Endometrial microvascular endothelial cells (primary cell): Measurements from ENCODE around the gene NR3C1. TPM values are rescaled to one million over a fixed set of nuclear protein-coding genes. Genes with fewer than 3 reads are reported as not detected.

Experiments used
- in situ Hi-C: cut with HindIII; loops from 2 replicates; pipeline ENCODE4 v1.10.0; 2017; ENCODE audit warnings: low sequenced_read_pairs, low pct_unique_long_range_greater_than_20kb; ENCODE audit errors: inconsistent ontology term
- total RNA-seq: library from RNA; depleted of rRNA; stranded (reverse); fragments of >200 nt; gene quantifications from one replicate; pipeline ENCODE4 v1.2.3, GENCODE V29; 2015; ENCODE audit errors: inconsistent ontology term

The NR3C1 gene
- total RNA-seq: 25.9 TPM

DNA sequence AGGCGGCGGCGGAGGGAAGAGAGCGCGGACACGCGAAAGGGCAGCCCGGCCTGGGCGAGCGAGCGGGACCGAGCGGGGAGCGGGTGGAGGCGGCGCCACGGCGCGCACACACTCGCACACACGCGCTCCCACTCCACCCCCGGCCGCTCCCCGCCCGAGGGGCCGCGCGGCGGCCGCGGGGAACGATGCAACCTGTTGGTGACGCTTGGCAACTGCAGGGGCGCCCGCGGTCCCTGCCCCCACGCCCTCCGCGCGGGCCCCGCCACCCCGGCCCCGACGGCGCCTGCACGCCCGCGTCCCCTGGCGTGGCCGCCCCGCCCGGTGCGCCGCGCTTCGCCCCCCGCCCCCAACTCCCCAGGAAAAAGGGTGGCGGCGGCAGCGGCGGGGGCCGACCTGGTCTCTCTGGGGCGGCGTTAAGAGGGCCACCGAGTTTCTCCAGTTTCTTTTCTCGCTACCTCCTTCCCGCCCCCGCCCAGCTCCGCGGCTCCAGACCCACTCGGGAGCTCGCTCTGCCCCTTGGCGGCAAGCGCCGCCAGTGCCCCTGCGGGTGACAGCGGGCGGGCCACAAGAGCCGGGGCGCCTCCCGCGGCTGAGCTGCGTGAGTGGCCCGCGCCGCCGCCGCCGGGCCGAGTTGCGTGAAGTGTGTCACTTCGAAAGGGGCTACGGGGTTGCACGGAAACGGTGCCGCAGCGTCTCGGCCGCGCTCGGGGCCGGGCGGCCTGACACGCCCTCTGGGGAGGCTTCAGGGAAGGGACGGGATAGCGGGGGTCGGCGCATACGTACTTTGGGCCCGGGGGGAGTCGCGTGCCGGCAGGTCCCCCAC lies at the start of gene NR3C1:
Gene NR3C1, minus strand, starts transcription at position 94 of the 823 bp plus-strand sequence. CDS start 2,847 bp downstream, outside the sequence.
- in situ Hi-C loops: no loop called here

DNA sequence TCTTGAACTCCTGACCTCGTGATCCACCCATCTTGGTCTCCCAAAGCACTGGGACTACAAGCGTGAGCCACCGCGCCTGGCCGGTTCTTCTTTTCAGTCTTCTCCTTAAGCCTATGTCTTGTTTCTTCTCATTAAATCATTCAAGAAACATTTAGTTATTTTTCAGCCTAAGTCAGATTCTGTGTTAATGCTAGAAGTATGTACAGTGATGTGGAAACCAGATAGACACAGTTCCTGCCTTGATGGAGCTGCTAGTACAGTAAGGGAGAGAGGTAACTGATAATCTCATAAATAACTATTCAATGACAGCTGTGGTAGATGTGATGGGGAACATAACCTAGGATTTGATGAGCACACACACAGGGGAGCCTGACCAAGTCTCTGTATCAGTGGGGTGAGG lies 46.3 kb upstream of the NR3C1 start:
- in situ Hi-C loops: no loop called here

DNA sequence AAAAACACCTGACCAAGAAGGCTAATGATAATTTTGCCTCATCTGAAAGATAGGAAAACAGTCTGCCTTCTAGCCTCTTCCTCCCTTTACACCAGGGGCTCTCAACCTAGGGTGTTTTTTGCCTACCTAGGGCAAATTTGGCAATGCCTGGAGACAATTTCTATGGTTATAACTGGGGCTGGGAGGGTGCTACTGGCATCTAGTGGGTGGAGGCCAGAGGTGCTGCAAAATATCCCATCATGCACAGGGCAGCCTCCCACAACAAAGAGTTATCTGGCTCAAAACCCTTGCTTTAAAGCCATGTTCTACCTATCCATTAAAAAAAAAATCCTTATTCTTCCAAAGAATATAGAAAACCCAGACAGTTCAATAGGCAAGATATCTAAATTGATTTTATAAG lies 45.0 kb upstream of the NR3C1 start:
- in situ Hi-C loops: no loop called here

DNA sequence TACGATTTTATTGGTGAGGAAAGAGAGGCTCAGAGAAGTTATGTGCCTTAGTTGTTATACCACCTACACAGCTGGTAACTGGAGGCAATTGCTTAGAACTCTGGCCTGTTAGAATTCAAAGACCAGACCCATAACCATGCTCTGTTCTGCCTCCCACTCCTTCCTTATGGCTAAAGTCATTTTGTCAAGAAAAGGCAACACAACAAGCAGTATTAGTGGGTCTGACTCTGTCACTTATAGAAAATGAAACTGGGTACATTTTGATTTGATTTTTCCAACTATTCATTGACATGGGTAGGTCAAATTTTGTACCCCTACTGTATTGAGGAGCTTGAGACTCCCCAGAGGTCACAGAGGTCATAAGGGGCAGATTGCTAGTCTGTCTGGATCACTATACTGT lies 44.5 kb upstream of the NR3C1 start:
- in situ Hi-C loops: no loop called here

DNA sequence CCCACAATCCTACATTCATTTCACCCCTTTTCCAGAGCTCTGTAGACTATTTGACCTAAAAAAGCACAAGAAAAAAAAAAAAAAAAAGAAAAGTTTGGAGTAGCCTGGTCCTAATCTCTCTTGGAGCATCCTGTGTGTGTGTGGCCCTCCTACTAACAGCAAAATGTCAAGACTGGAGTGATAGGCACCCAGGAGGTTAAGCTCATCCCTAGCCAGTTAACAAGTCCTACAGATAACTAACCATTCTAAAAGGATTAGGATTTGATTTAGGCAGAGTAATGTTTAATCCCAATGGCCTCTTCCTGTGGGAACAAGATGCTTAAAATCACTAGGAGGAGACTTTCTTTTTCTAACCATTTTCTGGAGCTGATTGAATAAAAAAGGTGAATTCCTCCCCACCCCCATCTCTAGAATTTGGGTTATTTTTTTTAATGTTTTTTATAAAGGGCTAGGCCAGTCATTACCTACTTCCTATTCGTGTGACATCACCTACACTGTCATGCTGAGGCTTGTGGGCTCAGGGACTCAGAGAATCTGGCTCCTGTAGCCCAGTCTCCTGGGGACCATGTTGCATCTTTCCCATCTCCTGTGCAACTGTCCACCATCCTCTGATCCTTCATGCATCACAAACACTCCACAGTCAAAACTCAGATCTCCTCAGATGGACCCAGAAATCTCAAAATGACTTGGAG lies 43.2 kb upstream of the NR3C1 start:
- in situ Hi-C loops: no loop called here

DNA sequence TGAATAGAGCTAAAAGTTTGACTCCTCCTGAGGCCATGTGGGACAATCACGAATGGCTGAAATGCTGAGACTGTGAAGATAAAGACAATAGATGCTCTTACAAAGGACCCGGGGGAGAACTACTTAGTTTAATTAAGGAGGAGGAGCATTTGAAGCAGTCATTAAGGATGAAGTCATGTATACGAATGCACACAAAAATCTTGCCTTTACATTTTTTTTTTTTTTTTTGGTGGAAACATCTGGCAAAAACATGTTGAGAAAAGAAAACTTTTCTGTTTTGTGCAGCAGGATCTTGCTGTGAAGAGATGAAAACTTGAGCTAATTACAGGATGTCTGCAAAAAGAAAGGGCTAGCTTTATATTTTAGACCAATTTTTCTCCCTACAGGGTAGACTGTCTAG lies 42.3 kb upstream of the NR3C1 start:
- in situ Hi-C loops: no loop called here

DNA sequence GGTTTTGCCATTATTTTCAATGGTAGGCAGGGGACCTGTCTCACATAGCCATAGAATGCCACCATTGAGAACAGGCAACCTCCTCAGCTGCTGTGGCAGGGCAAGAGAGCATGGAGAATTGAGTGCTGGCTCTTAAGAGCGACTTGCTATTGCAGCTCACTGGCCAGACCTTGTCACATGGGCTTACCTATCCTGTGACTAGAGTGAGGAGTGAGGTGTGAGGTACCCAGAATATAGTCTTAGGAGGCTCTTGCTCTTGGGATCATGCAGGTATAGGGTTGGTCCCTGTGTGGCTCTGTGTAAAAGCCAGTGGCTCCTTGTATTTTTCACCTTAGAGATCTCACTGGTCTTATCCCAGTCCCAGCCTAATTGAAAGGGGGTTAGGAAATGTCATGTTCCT lies 39.8 kb upstream of the NR3C1 start:
- in situ Hi-C loops: no loop called here

DNA sequence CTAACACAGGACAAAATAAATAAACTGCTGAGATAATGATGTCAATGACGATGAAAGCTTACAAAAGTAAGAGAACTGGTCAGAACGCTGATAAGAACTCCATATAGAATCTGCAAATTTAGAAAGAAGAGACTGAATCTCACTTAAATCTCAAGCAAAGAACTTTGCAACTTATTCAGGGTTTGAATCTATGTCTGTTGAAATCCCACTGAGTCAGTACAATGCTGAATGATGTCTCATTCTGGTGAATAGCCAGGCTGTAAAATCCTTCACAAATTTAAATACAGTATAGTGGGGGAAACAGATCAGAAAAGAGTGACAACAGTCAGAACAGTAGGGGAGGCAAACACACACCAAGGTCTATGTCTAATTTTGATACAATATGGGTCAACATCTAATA lies 38.9 kb upstream of the NR3C1 start:
- in situ Hi-C loops: no loop called here

DNA sequence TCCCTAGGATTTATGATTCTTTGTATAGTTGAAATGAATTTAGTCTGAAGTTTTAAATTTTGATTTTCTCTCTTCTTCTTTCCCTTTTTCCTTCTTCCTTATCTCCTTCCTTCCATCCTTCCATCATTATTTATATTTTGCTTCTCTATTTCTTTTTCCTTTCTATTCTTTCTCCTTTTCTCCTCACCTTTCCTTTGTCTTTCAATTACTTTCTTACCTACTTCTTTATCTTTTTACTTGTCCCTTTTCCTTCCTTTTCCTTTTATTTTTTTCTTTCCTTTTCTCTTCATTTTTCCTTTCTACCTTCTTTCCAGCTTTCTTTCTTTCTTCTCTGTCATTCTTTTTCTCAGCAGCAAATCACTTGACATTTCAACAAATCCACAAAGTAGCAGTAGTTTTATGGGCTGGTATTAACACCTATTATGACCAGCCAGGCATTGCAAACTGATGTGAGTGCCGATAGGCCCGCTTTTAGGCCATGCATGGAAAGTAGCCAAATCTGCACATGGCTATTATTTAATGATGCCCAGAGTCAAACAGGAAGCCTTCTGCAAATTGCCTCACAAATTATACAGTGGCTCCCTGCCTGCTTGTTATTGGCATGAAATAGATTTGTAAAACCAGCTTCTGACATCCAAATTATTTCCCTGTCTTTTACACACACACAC lies 37.1 kb upstream of the NR3C1 start:
- in situ Hi-C loops: no loop called here

DNA sequence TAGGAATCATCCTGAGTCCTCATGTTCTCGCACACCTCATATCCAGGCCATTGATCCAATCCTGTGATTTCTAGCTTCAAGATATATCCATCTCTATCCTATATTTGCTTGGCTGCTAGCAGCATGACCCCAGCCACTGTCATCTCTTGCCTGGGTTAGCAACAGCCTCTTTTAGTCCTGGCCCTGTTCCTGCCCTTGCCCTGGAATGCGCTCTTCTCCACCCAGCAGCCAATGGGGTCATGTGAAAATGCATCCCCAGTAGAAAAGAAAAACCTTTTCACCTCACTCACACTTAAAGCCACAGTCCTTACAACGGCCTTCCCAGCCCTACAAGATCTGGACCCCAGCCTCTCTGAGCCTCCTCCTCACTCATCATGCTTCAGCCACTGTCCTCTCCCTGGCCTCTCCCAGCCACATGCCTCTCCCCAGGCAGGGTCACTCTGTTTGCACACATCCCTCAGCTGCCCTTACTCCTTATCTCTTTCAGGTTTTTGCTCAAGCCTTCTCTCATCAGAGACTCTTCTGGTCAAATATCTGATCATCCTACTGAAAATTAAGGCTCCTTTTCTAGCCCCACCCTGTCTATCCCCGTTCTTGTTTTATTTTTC lies 34.3 kb upstream of the NR3C1 start:
- in situ Hi-C loops: no loop called here

DNA sequence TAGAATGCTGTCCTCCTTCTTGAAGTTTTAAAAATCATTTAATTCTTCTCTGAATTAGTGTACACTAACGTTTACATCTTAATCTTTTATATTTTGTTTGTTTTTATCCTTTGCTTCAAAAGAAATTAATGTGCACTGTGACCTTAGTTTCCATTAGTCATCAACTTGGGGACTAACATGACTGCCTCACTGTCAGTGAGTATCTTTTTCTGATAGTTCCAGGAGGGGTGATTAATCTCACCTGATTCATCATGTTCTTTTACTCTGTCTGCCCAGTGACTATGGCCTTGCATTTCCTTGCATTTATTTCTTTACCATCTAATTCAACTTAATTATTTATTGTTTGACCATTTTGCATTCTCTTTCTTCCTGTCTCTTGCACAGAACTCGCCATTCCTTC lies 33.4 kb upstream of the NR3C1 start:
- in situ Hi-C loops: no loop called here

DNA sequence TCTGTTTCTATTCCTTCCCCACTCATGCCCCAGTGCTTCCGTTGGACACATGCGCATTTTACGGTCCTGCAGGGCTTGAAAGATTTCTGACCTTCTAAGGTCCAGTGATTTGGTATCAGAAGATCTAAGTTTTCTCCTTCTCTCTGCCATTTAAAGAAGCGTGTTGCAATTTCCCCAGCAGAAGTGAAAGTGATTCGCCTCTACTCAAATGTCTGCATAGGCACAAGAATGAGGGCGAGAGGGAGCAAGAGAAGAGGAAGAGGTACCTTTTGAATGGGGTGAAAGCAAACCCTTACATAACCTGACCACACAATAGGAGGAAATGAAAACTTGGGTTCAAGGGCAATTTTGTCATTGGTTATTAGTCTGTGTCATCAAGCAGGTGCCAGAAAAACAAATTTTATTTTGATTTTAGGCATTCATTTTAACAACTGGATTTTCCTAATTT lies 31.7 kb upstream of the NR3C1 start:
- in situ Hi-C loops: no loop called here

DNA sequence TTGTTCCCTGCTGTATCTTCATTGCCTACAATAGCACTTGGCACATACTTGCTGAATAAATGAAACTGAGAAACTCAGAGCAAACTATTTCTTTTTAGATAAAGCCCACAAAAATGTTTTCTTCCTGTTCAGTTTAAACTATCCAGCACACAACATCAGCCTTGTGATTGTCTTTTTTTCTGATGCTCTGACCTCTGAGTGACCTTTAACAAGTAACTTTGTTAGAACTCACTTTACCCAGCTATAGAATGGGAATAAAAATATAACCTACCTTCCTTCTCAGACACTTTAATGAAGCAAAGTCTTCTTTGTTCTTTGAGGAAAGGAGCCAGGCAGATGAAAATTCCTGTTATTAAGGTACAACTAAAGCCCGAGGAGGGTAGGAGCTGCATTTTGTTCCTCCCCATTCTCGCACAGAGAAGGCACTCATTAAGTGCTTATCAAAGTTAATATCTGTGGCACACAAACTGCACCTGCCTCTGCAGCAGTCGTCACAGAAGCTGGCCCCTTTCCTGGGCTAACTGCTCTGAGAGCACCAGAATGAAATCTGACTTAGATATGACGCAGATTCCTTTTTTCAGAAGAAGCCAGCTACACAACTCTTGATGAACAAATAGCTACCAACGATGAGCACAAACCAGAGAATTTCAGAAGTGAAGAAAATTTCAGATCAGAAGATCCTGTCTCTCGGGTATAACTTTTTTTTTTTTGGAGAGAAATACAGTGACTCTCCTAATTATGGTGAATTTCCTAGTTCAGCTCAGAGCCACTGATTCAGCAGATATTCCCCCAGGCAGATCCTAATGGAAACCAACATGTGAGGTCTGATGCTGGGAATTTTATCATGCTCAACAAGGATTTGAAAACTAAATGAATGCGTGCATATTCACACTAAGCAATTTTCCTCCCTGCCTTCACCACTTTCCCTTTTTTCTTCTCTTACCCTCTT lies 31.0 kb upstream of the NR3C1 start:
- in situ Hi-C loops: no loop called here

DNA sequence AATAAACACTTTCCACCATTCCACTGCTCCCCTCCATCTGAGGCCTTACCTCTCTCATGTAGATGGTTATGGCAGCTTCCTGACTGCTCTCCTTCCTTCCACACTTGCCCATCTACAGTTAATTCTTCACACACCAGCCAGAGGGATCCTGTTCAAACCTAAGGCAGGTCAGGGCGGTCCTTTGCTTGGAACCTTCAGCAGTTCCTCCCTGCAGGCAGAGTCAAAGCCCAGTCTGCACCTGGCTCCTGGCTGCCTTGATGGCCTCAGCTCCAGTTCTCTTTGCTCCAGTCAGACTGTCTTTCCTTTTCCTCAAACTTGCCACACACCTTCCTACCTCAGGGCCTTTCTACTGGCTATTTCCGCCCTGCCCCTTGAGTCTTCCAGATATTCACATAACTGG lies 30.2 kb upstream of the NR3C1 start:
- in situ Hi-C loops: no loop called here

DNA sequence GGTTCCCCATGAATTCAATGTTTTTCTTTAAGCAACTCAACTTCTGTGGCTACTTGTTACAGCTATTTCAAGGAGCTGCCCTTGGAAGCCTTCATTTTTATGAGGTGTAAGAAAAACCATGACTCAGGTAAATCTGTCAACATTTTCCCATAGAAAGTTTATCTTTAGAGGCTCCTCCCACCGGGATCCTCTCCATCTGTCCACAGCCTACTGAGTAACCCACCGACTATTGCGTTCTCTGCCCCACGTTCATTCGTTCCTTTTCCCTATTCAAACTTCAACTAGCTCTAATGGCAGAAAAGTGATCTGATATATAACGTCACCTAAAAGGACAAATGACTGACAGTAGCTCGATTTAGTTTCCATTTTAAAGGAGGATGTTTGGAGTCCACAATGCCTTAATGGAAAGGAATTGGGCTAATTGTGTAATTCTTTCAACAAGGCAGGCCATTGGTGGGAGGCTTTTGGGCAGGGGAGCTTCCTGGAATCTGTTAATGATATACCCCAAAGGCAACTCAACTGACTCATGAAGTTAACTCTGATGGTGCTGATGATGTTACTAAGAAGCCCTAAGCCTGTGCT lies 29.3 kb upstream of the NR3C1 start:
- in situ Hi-C loops: no loop called here

DNA sequence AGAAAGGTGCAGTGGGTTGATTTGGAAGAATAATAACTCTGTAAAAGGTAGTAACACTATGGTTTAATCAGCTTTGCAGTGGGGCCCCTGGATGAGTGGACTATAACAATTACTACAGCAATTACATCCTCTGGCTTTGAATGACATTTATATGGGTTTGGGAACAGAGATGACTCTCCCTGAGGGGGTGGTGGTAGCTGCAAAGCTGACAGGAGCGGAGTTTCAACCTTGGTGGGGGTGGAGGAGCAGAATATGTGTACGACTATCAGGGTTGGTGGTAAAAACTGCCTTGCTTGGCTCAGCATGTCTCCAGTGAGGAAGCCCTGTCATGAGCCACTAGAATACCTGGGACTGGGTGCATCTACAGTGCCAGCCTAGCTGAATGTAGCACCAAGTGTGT lies 28.3 kb upstream of the NR3C1 start:
- in situ Hi-C loops: no loop called here

DNA sequence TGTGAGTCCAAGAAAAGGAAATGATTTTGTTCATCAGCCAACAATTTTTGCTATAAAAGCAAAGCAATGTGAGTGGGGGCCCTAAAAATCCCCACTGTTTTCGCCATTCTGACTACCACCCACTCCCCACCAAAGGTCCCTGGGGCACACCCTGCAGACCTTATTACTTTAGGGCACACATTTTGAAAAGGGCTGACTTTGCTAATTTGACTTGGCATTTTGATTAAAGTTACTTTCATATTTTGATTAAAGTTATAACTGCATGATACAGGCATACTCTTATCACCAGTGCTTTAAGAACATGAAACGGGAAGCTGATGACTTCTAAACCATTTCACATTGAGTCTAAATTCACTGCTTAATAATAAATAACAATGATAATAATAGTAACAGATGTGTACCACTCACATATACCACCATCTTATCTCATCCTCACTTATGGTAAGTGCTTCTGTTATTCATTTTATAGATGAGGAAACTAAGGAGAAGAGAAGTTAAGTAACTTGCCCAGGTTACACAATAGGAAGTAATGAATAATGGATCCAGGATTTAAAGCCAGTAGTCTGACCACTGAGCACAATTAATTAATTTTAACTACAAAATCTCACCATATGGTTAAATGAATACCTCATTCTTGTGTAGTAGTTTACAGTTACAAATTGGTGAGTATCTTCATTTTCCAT lies 25.4 kb upstream of the NR3C1 start:
- in situ Hi-C loops: no loop called here

DNA sequence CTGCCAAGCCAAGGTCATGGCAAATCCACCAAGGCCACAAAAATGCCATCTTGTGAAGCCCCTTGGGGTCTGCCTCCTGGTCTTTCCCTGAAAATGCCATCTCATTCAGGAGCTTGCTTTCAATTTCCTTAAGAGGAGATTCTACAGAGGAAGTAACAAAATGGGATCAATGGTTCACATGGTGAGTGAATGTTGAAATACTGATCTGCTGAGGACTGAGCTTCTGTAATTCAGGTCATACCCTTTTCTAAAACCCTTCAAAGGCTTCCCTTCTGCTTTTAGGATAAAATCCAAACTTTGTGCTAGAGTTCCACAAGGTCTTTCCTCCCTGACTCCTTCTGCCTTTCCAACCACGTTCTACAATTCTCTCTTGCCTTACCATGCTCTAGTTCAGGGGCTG lies 24.7 kb upstream of the NR3C1 start:
- in situ Hi-C loops: no loop called here
